Common myeloid progenitor, CD34-positive (primary cell): ENCODE measurements around the gene ADGRD2.

Experiments used
- CTCF ChIA-PET: fragments of 350-600 bp; sonication (Branson Sonifier 250); formaldehyde crosslinking; loops from one replicate; lab custom pipeline; 2021; ENCODE audit warnings: antibody characterized with exemption; lab: Charles Lee
- POLR2A ChIA-PET: fragments of 350-600 bp; sonication (Branson Sonifier 250); formaldehyde crosslinking; loops from one replicate; lab custom pipeline; 2021; ENCODE audit warnings: antibody characterized with exemption; lab: Charles Lee
- DNase-seq, 3 donors: peaks; one replicate each; pipeline versions ENCODE4 v3.0.0 to v3.0.0-alpha.2; 2013
- H3K27ac ChIP-seq, 2 experiments: 1 replicate in 1 of 2; 2 replicates in 1 of 2; pipeline ENCODE4 v1.7.0; 2013; ENCODE audit warnings: inconsistent platforms in 2 of 2, low read length in 2 of 2, mild to moderate bottlenecking in 2 of 2, low read depth in 1 of 2, moderate library complexity in 1 of 2; ENCODE audit not compliant: severe bottlenecking in 2 of 2, insufficient read depth in 1 of 2, poor library complexity in 1 of 2
- H3K27me3 ChIP-seq, 5 experiments: replicated peaks in 2 of 5; 1 replicate in 3 of 5; 2 replicates in 2 of 5; pipeline versions ENCODE4 v1.6.1 to v1.7.0; 2013; ENCODE audit warnings: low read length in 4 of 5, mild to moderate bottlenecking in 2 of 5, moderate library complexity in 2 of 5, inconsistent platforms in 1 of 5; ENCODE audit not compliant: insufficient read depth in 5 of 5, control insufficient read depth in 4 of 5
- H3K36me3 ChIP-seq, 4 experiments: 1 replicate in 2 of 4; 2 replicates in 2 of 4; pipeline versions ENCODE4 v1.6.1 to v1.7.0; 2013; ENCODE audit warnings: low read length in 3 of 4, control low read depth in 1 of 4, mild to moderate bottlenecking in 1 of 4; ENCODE audit not compliant: control insufficient read depth in 4 of 4, insufficient read depth in 4 of 4
- H3K4me1 ChIP-seq, 4 experiments: 1 replicate in 3 of 4; 2 replicates in 1 of 4; pipeline versions ENCODE4 v1.6.1 to v1.7.1; 2013; ENCODE audit warnings: low read length in 3 of 4, mild to moderate bottlenecking in 3 of 4, control low read depth in 1 of 4, inconsistent platforms in 1 of 4, moderate library complexity in 1 of 4; ENCODE audit not compliant: control insufficient read depth in 4 of 4, insufficient read depth in 4 of 4; ENCODE audit errors: control extremely low read depth in 1 of 4
- H3K4me3 ChIP-seq, 7 experiments: 1 replicate in 4 of 7; 2 replicates in 3 of 7; pipeline versions ENCODE4 v1.5.1 to v1.7.0; 2013; ENCODE audit warnings: mild to moderate bottlenecking in 7 of 7, low read length in 6 of 7, moderate library complexity in 6 of 7, inconsistent platforms in 2 of 7, low read depth in 2 of 7, control low read depth in 1 of 7; ENCODE audit not compliant: insufficient read depth in 4 of 7, control insufficient read depth in 1 of 7; ENCODE audit errors: extremely low read depth in 1 of 7
- H3K9me3 ChIP-seq, 5 experiments: 1 replicate in 4 of 5; 2 replicates in 1 of 5; pipeline versions ENCODE4 v1.6.1 to v1.7.1; 2013; ENCODE audit warnings: low read length in 4 of 5, mild to moderate bottlenecking in 2 of 5, inconsistent platforms in 1 of 5, low read depth in 1 of 5, moderate library complexity in 1 of 5; ENCODE audit not compliant: control insufficient read depth in 4 of 5, insufficient read depth in 2 of 5; ENCODE audit errors: control extremely low read depth in 1 of 5
- WGBS: methylation state at CpG from one replicate; pipeline ENCODE4 v1.1.5; 2013; ENCODE audit not compliant: insufficient coverage; 5-methylcytosine and 5-hydroxymethylcytosine counted together

The ADGRD2 gene

DNA sequence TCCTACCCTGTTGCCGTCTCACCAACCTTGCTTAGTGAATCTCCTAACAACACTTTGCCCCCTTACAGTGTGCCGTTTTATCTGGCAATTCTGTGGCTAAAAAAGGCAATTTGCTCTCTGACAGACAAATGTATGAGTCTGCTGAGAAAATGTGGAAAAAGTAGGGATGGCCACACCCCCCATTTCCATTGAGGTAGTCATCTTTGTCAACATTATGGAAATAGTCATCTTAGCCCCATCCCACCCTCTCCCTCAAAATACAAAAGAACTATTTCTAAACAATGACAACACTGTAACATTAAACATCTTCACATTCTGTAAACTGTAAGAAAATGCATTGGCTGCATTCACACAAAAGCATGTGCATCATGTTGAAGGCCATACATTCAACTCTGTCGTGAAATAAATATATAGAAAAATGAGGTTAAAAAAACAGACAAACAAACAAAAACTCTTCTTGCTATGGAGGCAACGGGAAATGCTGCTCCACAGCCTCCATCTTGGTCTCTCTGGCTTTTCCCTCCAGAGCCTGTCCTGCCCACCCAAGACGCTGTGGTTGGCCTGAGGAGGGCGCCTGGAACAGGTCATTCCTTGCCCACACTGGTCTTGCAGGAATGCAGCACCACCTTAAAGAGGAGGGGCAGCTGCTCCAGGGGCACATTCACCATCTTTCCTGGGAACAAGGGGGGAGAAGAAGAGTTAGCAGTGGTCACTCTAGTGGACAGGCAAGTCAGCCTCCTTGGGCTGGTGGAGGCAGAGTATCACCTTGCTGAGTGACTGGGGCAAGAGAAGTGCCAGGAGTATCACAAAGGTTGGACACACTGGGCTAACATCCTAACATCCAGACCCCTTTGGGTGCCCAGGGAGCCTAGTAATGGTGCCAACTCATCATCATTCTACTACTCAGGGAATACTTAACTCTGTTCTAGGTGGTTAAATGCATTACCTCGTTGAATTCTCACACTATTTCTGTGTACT lies 72.2 kb downstream of the ADGRD2 start:
- no peak overlapping the region for H3K4me3 ChIP-seq
- 85% methylated on average over 3 of the region's 7 CpGs for WGBS
- H3K27me3 ChIP-seq = no peaks in the 10 kb centered on the region
- H3K36me3 ChIP-seq = peaks cover 6 to 51% (median 33%) of the 10 kb centered on the region in 4 experiments
- POLR2A ChIA-PET = no interaction called here
- peaks cover 0 to 6% (median 0%) of the 10 kb centered on the region in 4 experiments for H3K4me1 ChIP-seq
- CTCF ChIA-PET = interaction anchor here (2.7 kb wide), 1 partner anchor 14 kb away, joined by 29 read pairs; no protein-coding TSS in a partner anchor
- H3K27ac ChIP-seq = no peak overlapping the region
- H3K9me3 ChIP-seq = no peaks in the 10 kb centered on the region
- no peak for DNase-seq

DNA sequence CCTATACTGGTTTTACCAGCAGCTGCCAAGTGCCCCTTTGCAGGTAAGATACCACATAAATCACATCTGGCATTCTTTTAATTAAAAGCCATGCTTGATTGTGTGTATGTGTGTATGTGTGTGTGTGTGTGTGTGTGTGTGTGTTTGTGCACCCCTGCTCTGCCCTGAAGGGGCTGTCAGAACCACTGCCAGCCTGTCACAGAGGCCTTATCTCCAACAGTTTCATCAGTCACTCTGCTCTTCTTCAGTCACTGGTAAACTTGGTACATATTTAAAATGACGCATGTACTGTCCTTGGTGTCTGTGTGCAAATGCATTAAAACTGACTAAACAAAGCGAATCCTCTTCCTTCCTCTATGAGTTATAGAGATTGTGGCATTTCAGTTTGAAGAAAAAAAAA lies 75.9 kb downstream of the ADGRD2 start:
- peaks cover 4 to 45% (median 27%) of the 10 kb centered on the region in 4 experiments for H3K36me3 ChIP-seq
- no peak overlapping the region for H3K27ac ChIP-seq
- POLR2A ChIA-PET = no interaction called here
- no CpG with 5 or more reads among the region's 2 CpGs for WGBS
- CTCF ChIA-PET = interaction anchor here (1.1 to 3.1 kb wide), 4 partner anchors 10 to 106 kb away, joined by 3 to 16 read pairs (median 4); no protein-coding TSS in a partner anchor
- H3K4me1 ChIP-seq = no peaks in the 10 kb centered on the region
- DNase-seq = no peak
- H3K4me3 ChIP-seq = no peak overlapping the region
- no peaks in the 10 kb centered on the region for H3K27me3 ChIP-seq
- H3K9me3 ChIP-seq = no peaks in the 10 kb centered on the region

DNA sequence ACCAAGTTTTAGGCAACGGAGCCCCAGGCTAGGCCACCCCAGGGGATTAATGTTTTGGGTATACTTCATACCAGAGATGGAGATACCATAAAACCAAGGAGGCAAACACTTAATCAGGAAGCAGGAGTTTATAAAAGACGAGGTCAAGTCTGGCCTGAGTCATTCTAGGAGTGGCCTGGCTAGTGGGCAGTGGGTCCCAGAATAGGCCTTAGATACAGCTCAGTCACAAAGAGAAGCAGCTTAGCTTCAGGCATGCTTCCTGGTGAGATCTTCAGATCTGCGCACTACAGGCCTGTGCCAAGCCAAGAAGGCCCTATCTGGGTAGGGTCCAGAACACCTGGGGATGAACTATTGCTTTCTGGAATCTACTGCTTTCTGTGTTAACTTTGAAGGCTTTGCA lies 77.5 kb downstream of the ADGRD2 start:
- H3K27ac ChIP-seq = no peak overlapping the region
- WGBS = 100% methylated on average over 2 of the region's 3 CpGs
- ChIA-PET POLR2A (no interaction called here), CTCF (interaction anchor here (1.2 to 3.1 kb wide), 3 partner anchors 9 to 14 kb away, joined by 3 to 16 read pairs (median 5); no protein-coding TSS in a partner anchor)
- H3K4me1 ChIP-seq = no peaks in the 10 kb centered on the region
- no peak for DNase-seq
- H3K36me3 ChIP-seq = peaks cover 4 to 34% (median 24%) of the 10 kb centered on the region in 4 experiments
- no peaks in the 10 kb centered on the region for H3K27me3 ChIP-seq
- H3K9me3 ChIP-seq = no peaks in the 10 kb centered on the region
- H3K4me3 ChIP-seq = no peak overlapping the region
